Neutrophil (primary cell): ENCODE results near the gene UNC45A.

Experiments
- H3K27ac ChIP-seq: fragments of 200-600 bp; sonication (generic); 2 replicates; pipeline ENCODE4 v1.5.1; 2016; ENCODE audit warnings: mild to moderate bottlenecking, moderate library complexity
- H3K27me3 ChIP-seq: fragments of 200-600 bp; sonication (generic); 2 replicates; pipeline ENCODE4 v1.6.0; 2016; ENCODE audit warnings: mild to moderate bottlenecking
- H3K36me3 ChIP-seq: fragments of 200-600 bp; sonication (generic); 2 replicates; pipeline ENCODE4 v1.5.1; 2017
- H3K4me1 ChIP-seq, 2 experiments: fragments of 200-600 bp in 1 of 2; sonication (generic) in 1 of 2; 1 replicate in 1 of 2; 2 replicates in 1 of 2; pipeline versions ENCODE4 v1.5.1 to v1.6.1; 2013 to 2016; ENCODE audit warnings: low read depth in 1 of 2, low read length in 1 of 2, mild to moderate bottlenecking in 1 of 2, moderate library complexity in 1 of 2; ENCODE audit not compliant: control insufficient read depth in 1 of 2, insufficient read depth in 1 of 2
- H3K4me3 ChIP-seq, 2 experiments: fragments of 200-600 bp in 1 of 2; sonication (generic) in 1 of 2; 1 replicate in 1 of 2; 2 replicates in 1 of 2; pipeline ENCODE4 v1.5.1; 2013 to 2016; ENCODE audit warnings: low read depth in 1 of 2, low read length in 1 of 2, mild to moderate bottlenecking in 1 of 2, moderate library complexity in 1 of 2
- H3K9me3 ChIP-seq: fragments of 200-600 bp; sonication (generic); 2 replicates; pipeline ENCODE4 v1.5.1; 2016
- TF ChIP-seq, protein P1 (sequence below): fragments of 200-600 bp; sonication (generic); IDR thresholded peaks from 2 replicates; pipeline ENCODE4 v1.5.1; 2016; ENCODE audit warnings: antibody characterized with exemption

The UNC45A gene

DNA sequence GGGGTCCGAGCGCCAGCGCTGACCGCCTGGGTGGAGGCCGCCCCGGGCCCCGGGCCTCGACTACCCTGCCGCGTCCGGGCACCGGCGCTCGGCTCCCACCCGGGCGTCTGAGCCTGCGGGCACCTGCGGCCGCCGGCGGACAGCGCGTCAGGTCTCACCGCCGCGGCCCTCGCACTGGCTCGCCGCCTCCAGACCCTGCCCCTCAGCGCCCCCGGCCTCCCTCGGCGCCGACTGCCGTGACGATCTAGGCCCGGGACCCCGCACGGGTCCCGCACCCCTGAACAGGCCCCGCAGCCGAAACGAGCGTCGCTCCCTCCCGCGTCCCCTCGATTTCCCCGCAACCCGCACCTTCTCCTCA lies 59.0 kb downstream of the UNC45A start:
- Histone ChIP-seq H3K9me3 (no peaks in the 10 kb centered on the region), H3K36me3 (peaks cover 20% of the 10 kb centered on the region), H3K4me1 (peaks cover 14 to 15% of the 10 kb centered on the region in 2 experiments), H3K4me3 (peak overlapping the region; percentile 84 to 98), H3K27ac (peak overlapping the region; percentile 65), H3K27me3 (no peaks in the 10 kb centered on the region)
- TF ChIP-seq, protein P1, sequence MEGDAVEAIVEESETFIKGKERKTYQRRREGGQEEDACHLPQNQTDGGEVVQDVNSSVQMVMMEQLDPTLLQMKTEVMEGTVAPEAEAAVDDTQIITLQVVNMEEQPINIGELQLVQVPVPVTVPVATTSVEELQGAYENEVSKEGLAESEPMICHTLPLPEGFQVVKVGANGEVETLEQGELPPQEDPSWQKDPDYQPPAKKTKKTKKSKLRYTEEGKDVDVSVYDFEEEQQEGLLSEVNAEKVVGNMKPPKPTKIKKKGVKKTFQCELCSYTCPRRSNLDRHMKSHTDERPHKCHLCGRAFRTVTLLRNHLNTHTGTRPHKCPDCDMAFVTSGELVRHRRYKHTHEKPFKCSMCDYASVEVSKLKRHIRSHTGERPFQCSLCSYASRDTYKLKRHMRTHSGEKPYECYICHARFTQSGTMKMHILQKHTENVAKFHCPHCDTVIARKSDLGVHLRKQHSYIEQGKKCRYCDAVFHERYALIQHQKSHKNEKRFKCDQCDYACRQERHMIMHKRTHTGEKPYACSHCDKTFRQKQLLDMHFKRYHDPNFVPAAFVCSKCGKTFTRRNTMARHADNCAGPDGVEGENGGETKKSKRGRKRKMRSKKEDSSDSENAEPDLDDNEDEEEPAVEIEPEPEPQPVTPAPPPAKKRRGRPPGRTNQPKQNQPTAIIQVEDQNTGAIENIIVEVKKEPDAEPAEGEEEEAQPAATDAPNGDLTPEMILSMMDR, result no peak

DNA sequence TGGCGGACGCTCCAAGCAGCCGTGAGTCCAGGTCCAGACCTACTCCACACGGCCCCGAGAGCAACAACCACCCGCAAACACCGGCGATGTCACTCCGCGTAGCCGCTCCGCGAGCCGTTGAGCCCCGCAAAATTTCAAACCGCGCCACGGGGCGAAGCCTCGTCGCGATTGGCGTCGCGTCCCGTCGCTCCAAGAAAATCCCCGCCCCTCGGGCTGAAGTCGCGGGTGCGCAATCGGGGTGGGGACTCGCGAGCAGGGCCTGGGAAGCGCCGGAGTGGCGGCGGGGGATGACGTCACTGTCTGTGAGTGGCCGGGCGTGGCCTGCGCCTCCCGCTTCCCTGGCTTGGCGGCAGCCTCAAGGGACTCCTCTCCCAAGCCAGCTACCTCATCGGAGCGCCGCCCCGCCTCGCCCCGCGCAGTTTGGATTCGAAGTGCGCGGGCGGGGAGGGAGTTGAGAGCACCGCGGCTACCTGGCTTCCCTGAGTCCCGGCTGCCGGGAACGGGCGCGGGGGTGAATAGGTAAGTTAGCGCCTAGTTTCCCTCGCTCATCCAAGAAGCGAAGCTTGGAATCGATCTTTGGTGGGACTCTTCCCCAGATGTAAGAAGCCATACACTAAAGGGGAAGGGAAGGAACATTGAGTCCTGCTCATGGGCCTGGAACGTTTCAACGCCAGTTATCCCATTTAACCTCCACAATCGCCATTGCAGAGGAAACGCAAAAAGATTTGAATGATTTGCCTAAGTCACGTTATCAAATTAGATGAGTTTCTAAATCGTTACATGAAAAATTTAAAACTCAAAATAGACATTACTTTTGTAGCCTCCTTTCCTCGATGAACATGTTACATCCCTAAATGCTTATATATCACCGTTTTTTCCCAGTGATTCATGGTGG lies 59.6 kb downstream of the UNC45A start, which contains the start of gene PRC1:
Gene PRC1 (minus strand): TSS at position 119 of the 895 bp plus-strand sequence. CDS start 118 bp downstream, at position 1.
- H3K27ac ChIP-seq, result peak within 1 kb of the TSS; percentile 65
- no peaks in the 10 kb centered on the region for H3K9me3 ChIP-seq
- H3K4me3 ChIP-seq, result peak within 1 kb of the TSS; percentile 84 to 98
- H3K4me1 ChIP-seq, result peaks cover 12 to 13% of the 10 kb centered on the region in 2 experiments
- H3K36me3 ChIP-seq, result peaks cover 26% of the 10 kb centered on the region
- H3K27me3 ChIP-seq, result no peaks in the 10 kb centered on the region
- TF ChIP-seq, protein P1, result peak; percentile 50

DNA sequence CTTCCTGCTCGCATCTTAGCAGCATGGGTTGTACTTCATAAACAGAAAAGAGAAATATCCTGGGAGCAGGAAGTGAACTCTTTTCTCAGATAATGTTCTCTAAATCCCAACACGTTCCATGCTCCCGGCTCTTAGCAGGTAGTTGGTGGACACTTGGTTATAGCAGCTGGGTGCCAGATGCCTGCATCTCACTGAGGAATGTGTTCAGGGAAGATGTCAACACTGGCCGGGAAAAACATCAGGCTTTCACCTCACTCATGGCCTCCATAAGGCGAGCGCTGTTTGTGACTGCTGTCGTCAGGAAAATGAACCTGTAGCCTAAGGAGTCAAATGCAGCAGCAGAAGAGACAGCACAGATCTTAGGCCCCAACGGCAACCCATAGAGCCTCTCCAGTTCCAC lies 63.7 kb downstream of the UNC45A start:
- Histone ChIP-seq H3K9me3 (no peaks in the 10 kb centered on the region), H3K4me1 (peaks cover 9 to 10% of the 10 kb centered on the region in 2 experiments), H3K36me3 (peaks cover 65% of the 10 kb centered on the region), H3K27ac (no peak overlapping the region), H3K4me3 (no peak overlapping the region), H3K27me3 (no peaks in the 10 kb centered on the region)
- TF ChIP-seq, protein P1, result no peak

DNA sequence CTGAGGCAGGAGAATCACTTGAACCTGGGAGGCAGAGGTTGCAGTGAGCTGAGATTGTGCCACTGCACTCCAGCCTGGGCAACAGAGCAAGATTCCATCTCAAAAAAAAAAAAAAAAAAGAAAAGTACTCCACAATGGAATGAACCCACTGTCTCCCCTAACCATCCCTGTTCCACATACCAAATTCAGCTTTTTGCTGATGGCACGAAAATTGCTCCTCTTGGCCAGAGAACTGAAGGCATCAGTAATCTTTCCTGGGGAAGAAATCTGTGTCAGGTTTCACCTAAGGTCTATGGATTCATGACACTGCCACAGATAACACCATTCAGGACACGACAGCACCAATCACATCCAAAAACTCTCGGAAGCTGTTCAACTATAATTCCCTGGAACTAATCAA lies 66.1 kb downstream of the UNC45A start:
- Histone ChIP-seq H3K9me3 (no peaks in the 10 kb centered on the region), H3K36me3 (peaks cover 90% of the 10 kb centered on the region), H3K4me3 (no peak overlapping the region), H3K4me1 (no peaks in the 10 kb centered on the region), H3K27me3 (no peaks in the 10 kb centered on the region), H3K27ac (no peak overlapping the region)
- TF ChIP-seq, protein P1, result no peak
